B cell (primary cell): Measurements from ENCODE around the gene NPM3.

ENCODE experiments used
- CTCF ChIP-seq: fragments of 200-600 bp; IDR thresholded peaks from one replicate; pipeline ENCODE4 v1.8.0; 2022; ENCODE audit warnings: antibody characterized with exemption, mild to moderate bottlenecking
- EZH2 ChIP-seq: IDR thresholded peaks from 2 replicates; pipeline ENCODE4 v1.6.1; 2012; ENCODE audit warnings: borderline replicate concordance, low read depth, mild to moderate bottlenecking, moderate library complexity, low read length; ENCODE audit not compliant: insufficient read depth, poor library complexity, severe bottlenecking

- TF ChIP-seq CTCF: no peak
- TF ChIP-seq EZH2: no peak
These were observed 46.5 kb upstream of the NPM3 start for GRCh38 chr10:101829561-101830315.
